ENCODE data around the gene KLHL35. TPM values are rescaled to one million over a fixed set of nuclear protein-coding genes. Genes with fewer than 3 reads are reported as not detected.

KLHL35 gene
- total and polyA plus RNA-seq, 12 donors: 0.25 to 3.5 (median 0.93) TPM

- no peak for DNase-seq
- Histone ChIP-seq H3K36me3 (replicated peaks in 1 of 2) (no peaks in the 10 kb centered on the region), H3K9me3 (replicated peaks in 1 of 3) (no peaks in the 10 kb centered on the region), H3K27me3 (peaks cover 5% of the 10 kb centered on the region), H3K4me3 (no peak overlapping the region), H3K4me1 (replicated peaks in 1 of 2) (peaks cover 0 to 4% of the 10 kb centered on the region in 2 donors), H3K27ac (no peak overlapping the region)
- TF ChIP-seq CTCF (IDR thresholded peaks at IDR 0.05) (no peak), POLR2A (IDR thresholded peaks at IDR 0.05) (no peak)
- 80 to 94% (median 89%) methylated on average over 2 to 4 of the region's 4 CpGs for WGBS, 4 donors
- intact Hi-C loops (cut with DNase I): no loop called here
Measured at GRCh38 chr11:75434051-75434450, 1.0 kb upstream of the KLHL35 start.

- no peaks in the 10 kb centered on the region for H3K36me3 ChIP-seq (replicated peaks in 1 of 2)
- H3K4me1 ChIP-seq (replicated peaks in 1 of 2): peaks cover 0 to 4% of the 10 kb centered on the region in 2 donors
- TF ChIP-seq POLR2A (IDR thresholded peaks at IDR 0.05) (no peak), CTCF (IDR thresholded peaks at IDR 0.05) (no peak)
- H3K27ac ChIP-seq: no peak overlapping the region
- H3K9me3 ChIP-seq (replicated peaks in 1 of 3): no peaks in the 10 kb centered on the region
- intact Hi-C loops (cut with DNase I): no loop called here
- H3K4me3 ChIP-seq: no peak overlapping the region
- DNase-seq: no peak
- WGBS, 4 donors: 72 to 84% (median 74%) methylated on average over 4 to 6 of the region's 6 CpGs
- peaks cover 5% of the 10 kb centered on the region for H3K27me3 ChIP-seq
Measured at GRCh38 chr11:75433443-75433842, 440 bp upstream of the KLHL35 start.

GRCh38 chr11:75431533-75432525 lies 1.2 kb downstream of the KLHL35 start:
- Histone ChIP-seq H3K27me3 (peaks cover 5% of the 10 kb centered on the region), H3K9me3 (replicated peaks in 1 of 3) (no peaks in the 10 kb centered on the region), H3K36me3 (replicated peaks in 1 of 2) (no peaks in the 10 kb centered on the region), H3K4me3 (no peak overlapping the region), H3K4me1 (replicated peaks in 1 of 2) (peaks cover 0 to 4% of the 10 kb centered on the region in 2 donors), H3K27ac (no peak overlapping the region)
- TF ChIP-seq CTCF (IDR thresholded peaks at IDR 0.05): no peak
- TF ChIP-seq POLR2A (IDR thresholded peaks at IDR 0.05): no peak
- WGBS, 4 donors: 48 to 59% (median 53%) methylated on average over 16 of the region's 16 CpGs
- DNase-seq: no peak
- intact Hi-C loops (cut with DNase I): no loop called here

GRCh38 chr11:75430714-75431532 lies 2.1 kb downstream of the KLHL35 start:
- no peak for DNase-seq
- WGBS, 4 donors: 15 to 25% (median 25%) methylated on average over 24 to 32 of the region's 32 CpGs
- peaks cover 0 to 4% of the 10 kb centered on the region in 2 donors for H3K4me1 ChIP-seq (replicated peaks in 1 of 2)
- no peaks in the 10 kb centered on the region for H3K36me3 ChIP-seq (replicated peaks in 1 of 2)
- no peaks in the 10 kb centered on the region for H3K9me3 ChIP-seq (replicated peaks in 1 of 3)
- no peak for TF ChIP-seq CTCF (IDR thresholded peaks at IDR 0.05)
- TF ChIP-seq POLR2A (IDR thresholded peaks at IDR 0.05): no peak
- peak overlapping the region in 1 of 4 donors; percentile 62 for H3K4me3 ChIP-seq
- intact Hi-C loops (cut with DNase I): no loop called here
- H3K27ac ChIP-seq: peak overlapping the region in 1 of 5 donors; percentile 47
- H3K27me3 ChIP-seq: peaks cover 5% of the 10 kb centered on the region
